NT2/D1 (cell line): Measurements from ENCODE around the gene SOCS3.

Experiments used
- SUZ12 ChIP-seq: IDR thresholded peaks from 2 replicates; pipeline ENCODE4 v1.6.1; 2011; ENCODE audit not compliant: insufficient read length, insufficient read depth; ENCODE audit errors: extremely low read depth
- YY1 ChIP-seq: IDR thresholded peaks from 2 replicates; pipeline ENCODE4 v1.6.1; 2011; ENCODE audit not compliant: insufficient read length, insufficient read depth
- ZNF274 ChIP-seq: IDR thresholded peaks from 2 replicates; pipeline ENCODE4 v1.6.1; 2011; ENCODE audit warnings: mild to moderate bottlenecking, low read depth, low read length

GRCh38 chr17:78345172-78345571 is 14.7 kb downstream of the SOCS3 start:
- TF ChIP-seq YY1: no peak
- TF ChIP-seq SUZ12: no peak
- TF ChIP-seq ZNF274: no peak
